PFSK-1 (cell line): ENCODE results near the gene PRODH.

Experiments used
- FOXP2 ChIP-seq: optimal IDR thresholded peaks from 2 replicates; pipeline ENCODE3; 2011; ENCODE audit warnings: borderline replicate concordance, control low read depth, inconsistent platforms; ENCODE audit not compliant: insufficient read depth; ENCODE audit errors: extremely low read length, extremely low read depth
- POLR2AphosphoS5 ChIP-seq: IDR thresholded peaks from 2 replicates; pipeline ENCODE4 v1.6.1; 2012; ENCODE audit warnings: low read depth, mild to moderate bottlenecking, control low read depth, low read length, moderate library complexity
- REST ChIP-seq, 2 experiments: IDR thresholded peaks; 2 replicates each; pipeline versions ENCODE4 v1.6.1 to v1.8.0; 2011 to 2012; ENCODE audit warnings: low read depth in 2 of 2, low read length in 2 of 2, control low read depth in 1 of 2, inconsistent platforms in 1 of 2, mild to moderate bottlenecking in 1 of 2, moderate library complexity in 1 of 2; ENCODE audit not compliant: insufficient read depth in 1 of 2
- SIN3A ChIP-seq: IDR thresholded peaks from 2 replicates; pipeline ENCODE4 v1.6.1; 2012; ENCODE audit warnings: mild to moderate bottlenecking, low read length, moderate library complexity, borderline replicate concordance; ENCODE audit not compliant: insufficient read depth
- TAF1 ChIP-seq: IDR thresholded peaks from 2 replicates; pipeline ENCODE4 v1.6.1; 2012; ENCODE audit warnings: low read length, control low read depth, borderline replicate concordance; ENCODE audit not compliant: insufficient read depth

The PRODH gene

DNA sequence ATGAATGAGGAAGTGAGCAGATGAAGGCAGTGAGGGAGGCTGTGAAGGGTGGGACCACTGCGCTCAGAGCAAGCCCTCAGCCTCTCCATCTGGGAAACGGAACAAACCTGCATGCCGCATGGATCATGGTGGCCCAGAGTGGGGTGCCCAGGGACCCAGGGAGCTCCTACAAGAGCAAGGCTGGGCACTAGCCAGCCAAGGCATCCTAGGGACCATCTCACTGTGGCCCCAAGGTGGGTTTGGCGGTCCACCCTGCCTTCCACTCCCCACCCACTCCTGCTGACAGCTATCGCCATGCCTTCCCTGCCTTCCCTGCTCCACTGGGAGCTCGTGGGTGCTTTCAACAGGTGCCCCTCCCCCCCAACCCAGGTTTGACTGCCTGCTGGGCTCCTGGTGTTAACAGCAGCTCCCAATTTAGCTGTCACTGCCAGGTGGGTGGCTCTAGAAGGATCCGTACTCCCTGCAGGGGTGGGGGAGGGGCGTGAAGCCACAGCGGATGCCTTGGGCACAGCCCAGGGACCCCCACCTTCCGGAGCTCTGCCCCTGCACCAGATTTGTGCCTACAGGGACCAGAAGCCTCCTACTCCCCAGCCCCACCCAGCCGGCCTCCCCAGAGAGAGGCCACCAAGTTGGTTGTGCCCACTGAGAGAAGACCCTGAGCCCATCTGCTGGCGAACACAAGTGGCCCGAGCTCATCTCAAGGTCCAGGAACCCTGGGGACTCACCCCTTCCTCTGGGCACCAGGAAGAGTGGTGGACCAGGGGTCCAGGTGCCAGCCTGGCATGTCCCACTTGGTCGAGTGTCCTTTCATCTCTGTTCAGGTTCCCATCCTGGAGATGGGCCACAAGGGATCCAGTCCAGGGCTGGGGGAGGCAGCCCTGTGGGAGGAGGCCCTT is 29.7 kb upstream of the PRODH start:
- TF ChIP-seq TAF1 (no peak), POLR2AphosphoS5 (no peak), SIN3A (no peak), FOXP2 (no peak), REST (IDR thresholded peaks at IDR 0.05; ENCODE audit: insufficient read depth in 1 of 2, low read depth in 2 of 2, low read length in 2 of 2) (no peak)

DNA sequence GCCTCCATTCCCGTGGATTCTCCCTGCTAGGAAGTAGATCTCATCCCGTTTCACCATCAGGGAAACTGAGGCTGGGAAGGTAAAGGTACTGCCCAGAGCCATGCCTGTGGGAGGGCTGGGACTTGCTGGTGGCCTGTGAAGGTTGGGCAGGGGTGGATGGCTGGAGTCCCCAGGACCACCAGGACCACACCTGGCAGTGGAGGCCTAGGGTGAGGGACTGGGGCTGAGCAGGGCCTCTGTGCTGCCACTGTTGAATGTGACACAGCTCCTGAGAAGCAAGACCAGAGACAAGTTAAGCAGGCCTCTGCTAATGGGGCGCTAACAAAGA is 26.2 kb upstream of the PRODH start:
- TF ChIP-seq TAF1 (no peak), SIN3A (no peak), REST (IDR thresholded peaks at IDR 0.05; ENCODE audit: insufficient read depth in 1 of 2, low read depth in 2 of 2, low read length in 2 of 2) (no peak), POLR2AphosphoS5 (no peak), FOXP2 (no peak)

DNA sequence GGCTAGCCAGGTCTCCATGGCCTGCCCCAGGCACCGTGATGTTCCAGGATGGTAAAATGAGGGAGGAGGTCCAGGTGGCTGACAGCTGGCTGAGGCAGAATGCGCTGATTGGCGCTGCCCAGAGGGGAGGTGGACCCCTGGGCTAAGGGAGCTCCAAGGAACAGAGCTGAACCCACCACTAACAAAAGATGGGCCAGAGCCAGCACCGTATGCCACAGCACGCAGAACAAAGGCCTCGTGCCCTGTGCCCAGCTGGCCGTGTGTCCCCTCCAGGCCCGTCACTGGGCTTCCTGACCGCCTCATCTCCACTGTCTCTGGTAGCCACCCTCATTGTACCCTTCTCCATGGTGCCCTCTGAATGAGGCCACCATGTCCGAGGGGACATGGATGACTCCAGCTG is 19.6 kb upstream of the PRODH start:
- no peak for TF ChIP-seq SIN3A
- no peak for TF ChIP-seq REST (IDR thresholded peaks at IDR 0.05; ENCODE audit: insufficient read depth in 1 of 2, low read depth in 2 of 2, low read length in 2 of 2)
- no peak for TF ChIP-seq FOXP2
- no peak for TF ChIP-seq POLR2AphosphoS5
- TF ChIP-seq TAF1, result no peak

GRCh38 chr22:18954990-18955571 is 19.0 kb upstream of the PRODH start:
- TF ChIP-seq POLR2AphosphoS5 (no peak), TAF1 (no peak), FOXP2 (no peak), REST (IDR thresholded peaks at IDR 0.05; ENCODE audit: insufficient read depth in 1 of 2, low read depth in 2 of 2, low read length in 2 of 2) (no peak), SIN3A (no peak)

- TF ChIP-seq REST (IDR thresholded peaks at IDR 0.05; ENCODE audit: insufficient read depth in 1 of 2, low read depth in 2 of 2, low read length in 2 of 2) (no peak), FOXP2 (no peak), TAF1 (no peak), SIN3A (no peak), POLR2AphosphoS5 (no peak)
These were observed 15.9 kb upstream of the PRODH start for GRCh38 chr22:18952022-18952421.
